Measurements from ENCODE around the gene AFF1. TPM values are rescaled to one million over a fixed set of nuclear protein-coding genes. Genes with fewer than 3 reads are reported as not detected.
"Not testable (repeated sequence)": the region's sequence is repeated elsewhere in the genome, so short reads cannot be mapped to it uniquely, and the experiment has no call there.

AFF1 gene
- total RNA-seq, 3 donors from 2014 or later = 84.0 to 150 (median 120) TPM

DNA sequence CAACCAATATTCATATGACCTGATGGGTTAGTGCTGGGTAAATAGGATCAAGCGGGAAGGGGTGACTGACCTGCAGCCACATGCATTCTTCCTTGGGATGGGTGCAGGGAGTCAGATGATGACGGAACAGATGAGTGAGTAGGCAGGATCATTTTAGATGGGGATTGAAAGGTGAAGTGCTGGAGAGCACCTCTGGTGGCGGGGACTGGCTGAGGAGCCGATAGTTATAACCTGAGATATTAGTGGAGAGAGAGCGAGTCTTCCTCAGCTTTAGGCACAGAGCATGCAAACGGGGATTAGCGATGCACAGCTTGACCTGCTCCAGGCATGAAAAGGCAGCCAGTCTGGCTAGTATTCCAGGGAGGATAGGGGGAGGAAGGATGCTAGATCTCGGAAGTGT lies 99.1 kb downstream of the AFF1 start:
- intact Hi-C loops (cut with DNase I, micrococcal nuclease) = no loop called here
- no peak overlapping the region for H3K4me3 ChIP-seq
- H3K9me3 ChIP-seq = no peaks in the 10 kb centered on the region
- H3K4me1 ChIP-seq (ENCODE audit: low read depth) = peaks cover 32% of the 10 kb centered on the region
- DNase-seq (no peak), ATAC-seq (no peak)
- H3K36me3 ChIP-seq (ENCODE audit: low read depth) = no peaks in the 10 kb centered on the region
- no peak for TF ChIP-seq CTCF (IDR thresholded peaks at IDR 0.05)

DNA sequence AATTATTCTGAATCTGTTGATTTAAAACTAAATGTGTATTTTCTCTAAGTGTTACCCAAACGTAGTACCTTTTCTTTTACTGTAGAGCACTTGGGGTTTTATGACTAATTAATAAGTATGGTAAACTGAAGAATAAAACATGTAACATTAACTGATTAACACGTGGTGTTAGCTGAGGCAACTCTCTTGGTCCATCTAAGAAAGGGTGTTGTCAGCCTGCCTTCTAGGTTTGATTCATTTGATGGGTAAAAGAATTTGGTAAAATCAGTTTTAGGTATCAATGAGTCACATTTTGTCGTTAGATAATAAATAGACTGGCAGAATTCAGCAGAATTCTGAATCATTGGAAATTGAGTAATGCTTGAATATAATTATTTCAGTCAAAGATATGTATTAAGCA lies 99.7 kb downstream of the AFF1 start:
- intact Hi-C loops (cut with DNase I, micrococcal nuclease) = no loop called here
- peaks cover 37% of the 10 kb centered on the region for H3K4me1 ChIP-seq (ENCODE audit: low read depth)
- TF ChIP-seq CTCF (IDR thresholded peaks at IDR 0.05) = no peak
- DNase-seq (no peak), ATAC-seq (no peak)
- H3K4me3 ChIP-seq = no peak overlapping the region
- no peaks in the 10 kb centered on the region for H3K36me3 ChIP-seq (ENCODE audit: low read depth)
- H3K9me3 ChIP-seq = no peaks in the 10 kb centered on the region

GRCh38 chr4:87035881-87036509 lies 101.2 kb downstream of the AFF1 start:
- no peak for DNase-seq
- H3K4me3 ChIP-seq = no peak overlapping the region
- no peak for TF ChIP-seq CTCF (IDR thresholded peaks at IDR 0.05)
- ATAC-seq = no peak
- H3K4me1 ChIP-seq (ENCODE audit: low read depth) = peaks cover 39% of the 10 kb centered on the region
- no peaks in the 10 kb centered on the region for H3K36me3 ChIP-seq (ENCODE audit: low read depth)
- H3K9me3 ChIP-seq = no peaks in the 10 kb centered on the region
- intact Hi-C loops (cut with DNase I, micrococcal nuclease) = no loop called here

GRCh38 chr4:87036713-87037112 lies 101.9 kb downstream of the AFF1 start:
- intact Hi-C loops (cut with DNase I, micrococcal nuclease) = no loop called here
- no peak for ATAC-seq
- no peaks in the 10 kb centered on the region for H3K36me3 ChIP-seq (ENCODE audit: low read depth)
- no peak for TF ChIP-seq CTCF (IDR thresholded peaks at IDR 0.05)
- no peak overlapping the region for H3K4me3 ChIP-seq
- no peak for DNase-seq
- peaks cover 38% of the 10 kb centered on the region for H3K4me1 ChIP-seq (ENCODE audit: low read depth)
- H3K9me3 ChIP-seq = no peaks in the 10 kb centered on the region

GRCh38 chr4:87037171-87037570 lies 102.4 kb downstream of the AFF1 start:
- DNase-seq; H3K9me3 ChIP-seq; intact Hi-C loops (cut with DNase I, micrococcal nuclease); H3K36me3 ChIP-seq (ENCODE audit: low read depth); ATAC-seq; H3K4me3 ChIP-seq: not testable (repeated sequence)
- peaks cover 35% of the 10 kb centered on the region for H3K4me1 ChIP-seq (ENCODE audit: low read depth)

DNA sequence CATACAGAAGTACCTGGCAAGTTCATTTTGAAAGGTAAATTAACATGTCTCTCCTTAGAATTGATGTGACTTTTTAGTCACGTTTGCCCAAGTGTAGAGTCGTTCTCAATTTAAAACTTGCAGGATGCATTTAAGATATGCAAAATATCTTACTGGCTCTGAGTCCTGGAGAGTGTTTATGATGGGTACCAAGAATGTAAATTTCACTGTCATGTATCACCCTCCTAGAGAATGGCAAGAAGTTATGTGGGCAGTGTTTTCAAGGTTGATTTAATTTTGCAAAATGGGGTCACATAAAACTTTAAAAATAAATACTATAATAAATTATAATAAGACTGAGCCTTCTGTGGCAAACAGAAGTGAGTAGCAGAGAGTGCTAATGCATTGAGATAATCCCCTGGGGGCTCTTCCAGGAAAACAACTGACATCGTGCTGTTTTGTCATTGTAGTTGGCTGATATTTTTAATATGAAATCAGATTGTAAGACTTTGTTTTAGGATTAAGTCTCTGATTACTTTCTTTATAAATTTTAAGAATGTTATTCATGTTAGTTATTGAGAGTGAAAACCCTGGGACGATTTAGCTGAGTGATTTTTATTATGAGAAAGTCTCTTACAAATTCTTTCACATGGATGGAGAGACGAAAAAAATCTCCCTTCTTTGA lies 103.0 kb downstream of the AFF1 start:
- peaks cover 32% of the 10 kb centered on the region for H3K4me1 ChIP-seq (ENCODE audit: low read depth)
- intact Hi-C loops (cut with DNase I, micrococcal nuclease) = no loop called here
- H3K4me3 ChIP-seq = no peak overlapping the region
- TF ChIP-seq CTCF (IDR thresholded peaks at IDR 0.05) = no peak
- ATAC-seq (no peak), DNase-seq (no peak)
- no peaks in the 10 kb centered on the region for H3K36me3 ChIP-seq (ENCODE audit: low read depth)
- no peaks in the 10 kb centered on the region for H3K9me3 ChIP-seq
